ENCODE data around the gene SAMSN1.

Gene SAMSN1

DNA sequence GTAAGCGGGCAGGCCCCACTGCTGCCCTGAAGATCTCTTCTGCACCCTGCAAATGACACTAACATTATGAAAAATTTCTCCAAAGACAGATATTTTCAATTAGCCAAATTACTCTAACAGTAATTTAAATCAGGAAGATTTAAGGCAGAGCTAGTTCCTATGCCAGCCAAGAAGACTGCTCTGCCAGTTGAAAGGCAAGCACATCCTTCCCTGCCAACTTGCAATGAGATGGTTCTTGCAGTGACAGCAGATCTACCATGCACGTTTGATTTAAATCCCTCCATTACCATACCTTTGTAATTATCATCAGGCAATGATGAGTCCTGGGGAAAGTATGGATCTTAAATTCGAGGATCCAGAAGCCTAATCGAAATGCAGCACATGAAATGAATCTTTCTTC lies 76.5 kb downstream of the SAMSN1 start (continued):
- TF ChIP-seq ZNF518A (tag by site-specific recombination; conservative IDR thresholded peaks at IDR 0.05; ENCODE audit: low read depth) (no peak), GFI1B (tag by site-specific recombination; IDR thresholded peaks at IDR 0.05) (no peak), GLI2 (tag by site-specific recombination; IDR thresholded peaks at IDR 0.05; ENCODE audit: borderline replicate concordance, low read depth) (no peak)

DNA sequence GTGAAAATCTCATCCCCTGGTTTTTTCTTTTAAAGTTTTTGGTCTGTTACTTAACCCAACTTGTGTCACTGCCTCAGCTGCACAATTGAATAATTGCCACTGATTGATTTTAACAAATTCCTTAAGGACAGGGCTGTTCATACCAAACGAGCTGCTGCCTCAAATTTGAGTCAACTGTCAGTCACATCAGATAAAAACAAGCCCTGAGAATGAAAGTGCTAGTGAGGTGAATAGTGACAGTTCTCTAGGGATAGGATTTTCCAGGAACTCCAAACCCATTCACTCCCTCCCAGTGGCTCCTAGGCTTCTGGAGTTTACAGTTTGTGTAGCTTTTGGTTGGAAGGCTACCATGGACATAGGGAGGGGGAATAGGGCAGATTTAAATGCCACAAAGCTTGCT lies 79.4 kb downstream of the SAMSN1 start:
- no peak for TF ChIP-seq ZNF19 (tag by site-specific recombination; IDR thresholded peaks at IDR 0.05; ENCODE audit: low read depth)
- no peak for TF ChIP-seq SP7 (tag by site-specific recombination; IDR thresholded peaks at IDR 0.05)
- TF ChIP-seq, protein P1, sequence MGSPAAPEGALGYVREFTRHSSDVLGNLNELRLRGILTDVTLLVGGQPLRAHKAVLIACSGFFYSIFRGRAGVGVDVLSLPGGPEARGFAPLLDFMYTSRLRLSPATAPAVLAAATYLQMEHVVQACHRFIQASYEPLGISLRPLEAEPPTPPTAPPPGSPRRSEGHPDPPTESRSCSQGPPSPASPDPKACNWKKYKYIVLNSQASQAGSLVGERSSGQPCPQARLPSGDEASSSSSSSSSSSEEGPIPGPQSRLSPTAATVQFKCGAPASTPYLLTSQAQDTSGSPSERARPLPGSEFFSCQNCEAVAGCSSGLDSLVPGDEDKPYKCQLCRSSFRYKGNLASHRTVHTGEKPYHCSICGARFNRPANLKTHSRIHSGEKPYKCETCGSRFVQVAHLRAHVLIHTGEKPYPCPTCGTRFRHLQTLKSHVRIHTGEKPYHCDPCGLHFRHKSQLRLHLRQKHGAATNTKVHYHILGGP (tag by site-specific recombination; IDR thresholded peaks at IDR 0.05) = no peak
- no peak for TF ChIP-seq ZNF704 (tag by site-specific recombination; IDR thresholded peaks at IDR 0.05)
- TF ChIP-seq, protein P2, sequence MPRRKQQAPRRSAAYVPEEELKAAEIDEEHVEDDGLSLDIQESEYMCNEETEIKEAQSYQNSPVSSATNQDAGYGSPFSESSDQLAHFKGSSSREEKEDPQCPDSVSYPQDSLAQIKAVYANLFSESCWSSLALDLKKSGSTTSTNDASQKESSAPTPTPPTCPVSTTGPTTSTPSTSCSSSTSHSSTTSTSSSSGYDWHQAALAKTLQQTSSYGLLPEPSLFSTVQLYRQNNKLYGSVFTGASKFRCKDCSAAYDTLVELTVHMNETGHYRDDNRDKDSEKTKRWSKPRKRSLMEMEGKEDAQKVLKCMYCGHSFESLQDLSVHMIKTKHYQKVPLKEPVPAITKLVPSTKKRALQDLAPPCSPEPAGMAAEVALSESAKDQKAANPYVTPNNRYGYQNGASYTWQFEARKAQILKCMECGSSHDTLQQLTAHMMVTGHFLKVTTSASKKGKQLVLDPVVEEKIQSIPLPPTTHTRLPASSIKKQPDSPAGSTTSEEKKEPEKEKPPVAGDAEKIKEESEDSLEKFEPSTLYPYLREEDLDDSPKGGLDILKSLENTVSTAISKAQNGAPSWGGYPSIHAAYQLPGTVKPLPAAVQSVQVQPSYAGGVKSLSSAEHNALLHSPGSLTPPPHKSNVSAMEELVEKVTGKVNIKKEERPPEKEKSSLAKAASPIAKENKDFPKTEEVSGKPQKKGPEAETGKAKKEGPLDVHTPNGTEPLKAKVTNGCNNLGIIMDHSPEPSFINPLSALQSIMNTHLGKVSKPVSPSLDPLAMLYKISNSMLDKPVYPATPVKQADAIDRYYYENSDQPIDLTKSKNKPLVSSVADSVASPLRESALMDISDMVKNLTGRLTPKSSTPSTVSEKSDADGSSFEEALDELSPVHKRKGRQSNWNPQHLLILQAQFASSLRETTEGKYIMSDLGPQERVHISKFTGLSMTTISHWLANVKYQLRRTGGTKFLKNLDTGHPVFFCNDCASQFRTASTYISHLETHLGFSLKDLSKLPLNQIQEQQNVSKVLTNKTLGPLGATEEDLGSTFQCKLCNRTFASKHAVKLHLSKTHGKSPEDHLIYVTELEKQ (tag by site-specific recombination; IDR thresholded peaks at IDR 0.05; ENCODE audit: borderline replicate concordance) = no peak
- TF ChIP-seq, protein P3, sequence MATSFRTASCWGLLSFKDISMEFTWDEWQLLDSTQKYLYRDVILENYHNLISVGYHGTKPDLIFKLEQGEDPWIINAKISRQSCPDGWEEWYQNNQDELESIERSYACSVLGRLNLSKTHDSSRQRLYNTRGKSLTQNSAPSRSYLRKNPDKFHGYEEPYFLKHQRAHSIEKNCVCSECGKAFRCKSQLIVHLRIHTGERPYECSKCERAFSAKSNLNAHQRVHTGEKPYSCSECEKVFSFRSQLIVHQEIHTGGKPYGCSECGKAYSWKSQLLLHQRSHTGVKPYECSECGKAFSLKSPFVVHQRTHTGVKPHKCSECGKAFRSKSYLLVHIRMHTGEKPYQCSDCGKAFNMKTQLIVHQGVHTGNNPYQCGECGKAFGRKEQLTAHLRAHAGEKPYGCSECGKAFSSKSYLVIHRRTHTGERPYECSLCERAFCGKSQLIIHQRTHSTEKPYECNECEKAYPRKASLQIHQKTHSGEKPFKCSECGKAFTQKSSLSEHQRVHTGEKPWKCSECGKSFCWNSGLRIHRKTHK (tag by site-specific recombination; IDR thresholded peaks at IDR 0.05) = no peak
- no peaks in the 10 kb centered on the region for H3K4me1 ChIP-seq (ENCODE audit: control insufficient read depth, insufficient read depth, low read length)
- POLR2A ChIA-PET = no interaction called here
- no peaks in the 10 kb centered on the region for H3K9me3 ChIP-seq (ENCODE audit: control insufficient read depth, insufficient read depth, low read depth, low read length)
- H3K36me3 ChIP-seq (ENCODE audit: control insufficient read depth in 2 of 2, insufficient read depth in 1 of 2, low read length in 2 of 2) = no peaks in the 10 kb centered on the region
- no peak overlapping the region for H3K4me3 ChIP-seq (ENCODE audit: low read depth, low read length)
- CTCF ChIA-PET = interaction anchor here (0.7 kb wide), 2 partner anchors 84 to 1075 kb away, joined by 4 to 6 read pairs; no protein-coding TSS in a partner anchor
- H3K27ac ChIP-seq (ENCODE audit: extremely low read depth, low read depth, low read length) = no peak overlapping the region

GRCh38 chr21:14457762-14458161 lies 88.4 kb downstream of the SAMSN1 start:
- POLR2A ChIA-PET = no interaction called here

More at GRCh38 chr21:14457762-14458161, 88.4 kb downstream of the SAMSN1 start:
- CTCF ChIA-PET = no interaction called here
- no peak overlapping the region for H3K4me3 ChIP-seq (ENCODE audit: low read depth, low read length)
- H3K4me1 ChIP-seq (ENCODE audit: control insufficient read depth, insufficient read depth, low read length) = no peaks in the 10 kb centered on the region
- H3K36me3 ChIP-seq (ENCODE audit: control insufficient read depth in 2 of 2, insufficient read depth in 1 of 2, low read length in 2 of 2) = no peaks in the 10 kb centered on the region
- TF ChIP-seq ZNF394 (tag by site-specific recombination; IDR thresholded peaks at IDR 0.05; ENCODE audit: borderline replicate concordance) (no peak), ZBTB48 (tag by site-specific recombination; IDR thresholded peaks at IDR 0.05) (no peak), ZNF510 (tag by site-specific recombination; IDR thresholded peaks at IDR 0.05; ENCODE audit: insufficient replicate concordance) (no peak)
- no peak overlapping the region for H3K27ac ChIP-seq (ENCODE audit: extremely low read depth, low read depth, low read length)
- no peaks in the 10 kb centered on the region for H3K9me3 ChIP-seq (ENCODE audit: control insufficient read depth, insufficient read depth, low read depth, low read length)
